K562 (cell line): Measurements from ENCODE around the gene DCUN1D3. TPM values are rescaled to one million over a fixed set of nuclear protein-coding genes. Genes with fewer than 3 reads are reported as not detected.

Source experiments
- BDP1 ChIP-seq: IDR thresholded peaks from 3 replicates; pipeline ENCODE4 v1.6.1; 2011; ENCODE audit not compliant: insufficient read length, insufficient read depth
- MGA ChIP-seq: fragments of 450-650 bp; IDR thresholded peaks from 2 replicates; pipeline ENCODE4 v1.6.1; 2016; ENCODE audit warnings: mild to moderate bottlenecking, moderate library complexity
- PHTF2 ChIP-seq: fragments of 250-450 bp; sonication (Bioruptor Pico); IDR thresholded peaks from 2 replicates; pipeline ENCODE4 v1.5.0; 2021; ENCODE audit warnings: mild to moderate bottlenecking
- VEZF1 ChIP-seq: fragments of 200-800 bp; sonication (Bioruptor generic); IDR thresholded peaks from 2 replicates; pipeline ENCODE4 v1.6.1; 2017; ENCODE audit warnings: missing genetic modification characterization, missing compliant biosample characterization
- polyA plus RNA-seq, 8 experiments: library from polyadenylated mRNA; depleted of rRNA in 4 of 8; stranded (reverse) in 5 of 8; unstranded in 3 of 8; fragments of >200 nt; fragmentation: Nextera tagmentation in 2 of 8; fragmentation: Illumina TruSeq in 1 of 8; extraction: Ambion mirVana in 2 of 8; extraction: Trizol in 1 of 8; gene quantifications; 2 replicates each; pipeline versions ENCODE4 v1.2.1 to v1.2.3, GENCODE V29; 2011 to 2014; ENCODE audit warnings: inconsistent platforms in 1 of 8, missing spikeins in 1 of 8
- total RNA-seq, 7 experiments: library from RNA; depleted of rRNA in 6 of 7; stranded (reverse); fragments of >200 nt in 6 of 7; fragmentation: Illumina TruSeq in 2 of 7; extraction: Trizol in 2 of 7; gene quantifications; 2 replicates each; pipeline versions ENCODE4 v1.2.1 to v1.2.3, GENCODE V29; 2011 to 2021; ENCODE audit warnings: low replicate concordance in 1 of 7

DCUN1D3 gene
- total and polyA plus RNA-seq, 9 of the 15 experiments (the other 6 are each of a cell fraction or from before 2014, with no cell fraction given) = 1.0 to 4.7 (median 2.2) TPM

- TF ChIP-seq MGA (no peak), VEZF1 (no peak), PHTF2 (no peak), BDP1 (no peak)
Observed at GRCh38 chr16:20850981-20851380, 49.2 kb downstream of the DCUN1D3 start (continued).
